ENCODE data around the gene HOXA3.

HOXA3 gene

GRCh38 chr7:27128776-27129728 is 23.3 kb downstream of the HOXA3 start:
- no peak for DNase-seq
- intact Hi-C loops (cut with DNase I), result loop anchor here (10.0 kb wide), 1 partner anchor 274 kb away; no protein-coding TSS in a partner anchor

GRCh38 chr7:27128034-27128433 is 24.3 kb downstream of the HOXA3 start:
- DNase-seq, result no peak
- intact Hi-C loops (cut with DNase I), result loop anchor here (10.0 kb wide), 1 partner anchor 273 kb away; no protein-coding TSS in a partner anchor

GRCh38 chr7:27126596-27127327 is 25.6 kb downstream of the HOXA3 start:
- intact Hi-C loops (cut with DNase I), result loop anchor here (10.0 kb wide), 1 partner anchor 272 kb away; no protein-coding TSS in a partner anchor
- DNase-seq, result no peak

DNA sequence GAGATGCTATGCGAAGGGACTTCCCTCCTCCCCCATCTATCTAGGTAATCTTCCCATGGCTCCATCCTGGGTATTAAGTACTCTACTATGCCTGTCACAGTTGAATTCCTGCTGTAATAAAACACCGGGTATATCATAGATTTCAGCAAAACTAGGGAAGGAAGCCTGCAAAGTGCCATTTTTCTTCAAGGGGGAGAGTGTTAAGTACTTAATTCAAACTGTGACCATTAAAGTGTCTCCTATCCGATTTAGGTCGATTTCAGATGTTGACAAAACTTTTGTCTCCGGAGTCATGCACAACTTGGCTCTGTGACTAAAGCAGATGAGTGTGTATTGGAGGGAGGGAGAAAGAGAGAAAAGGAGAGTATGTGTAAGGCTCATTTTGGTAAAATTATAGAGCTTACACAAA is 26.4 kb downstream of the HOXA3 start:
- DNase-seq, result no peak
- intact Hi-C loops (cut with DNase I), result loop anchor here (10.0 kb wide), 1 partner anchor 271 kb away; no protein-coding TSS in a partner anchor

- no peak for DNase-seq
- intact Hi-C loops (cut with DNase I), result loop anchor here (10.0 kb wide), 1 partner anchor 270 kb away; no protein-coding TSS in a partner anchor
Observed at GRCh38 chr7:27124902-27125689, 27.3 kb downstream of the HOXA3 start.

GRCh38 chr7:27124096-27124901 is 28.1 kb downstream of the HOXA3 start:
- DNase-seq, result no peak

DNA sequence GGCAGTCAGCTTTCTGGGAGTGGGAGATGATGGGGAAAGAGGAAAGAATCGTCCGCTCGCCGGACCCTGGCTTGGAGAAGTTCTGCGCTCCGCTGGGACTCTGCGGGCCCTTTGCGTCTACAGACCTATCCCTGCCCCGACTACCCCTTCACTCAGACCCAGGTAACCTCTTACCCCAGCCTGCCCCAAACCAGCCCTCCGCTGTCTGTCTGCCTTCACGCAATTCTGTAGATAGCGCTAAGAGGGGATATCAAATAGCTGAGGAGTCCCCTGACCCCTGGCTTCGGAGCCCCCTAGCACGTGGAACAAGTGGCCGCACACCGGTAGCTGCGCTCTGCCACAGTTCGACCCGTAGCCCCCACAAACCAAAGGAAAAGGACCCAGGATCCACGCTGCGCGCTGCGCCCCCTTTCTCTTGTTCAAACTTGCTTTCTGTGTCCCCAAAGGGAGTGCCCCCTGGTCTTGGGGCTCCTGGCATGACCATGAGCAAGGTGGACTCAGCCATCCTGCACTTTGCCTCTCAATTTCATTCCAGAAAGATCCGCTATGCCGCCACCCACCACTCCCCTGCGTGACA is 28.8 kb downstream of the HOXA3 start:
- intact Hi-C loops (cut with DNase I), result loop anchor here (10.0 kb wide), 1 partner anchor 269 kb away; no protein-coding TSS in a partner anchor
- DNase-seq, result no peak

More at GRCh38 chr7:27124096-27124901, 28.1 kb downstream of the HOXA3 start:
- intact Hi-C loops (cut with DNase I), result loop anchor here (10.0 kb wide), 1 partner anchor 269 kb away; no protein-coding TSS in a partner anchor

DNA sequence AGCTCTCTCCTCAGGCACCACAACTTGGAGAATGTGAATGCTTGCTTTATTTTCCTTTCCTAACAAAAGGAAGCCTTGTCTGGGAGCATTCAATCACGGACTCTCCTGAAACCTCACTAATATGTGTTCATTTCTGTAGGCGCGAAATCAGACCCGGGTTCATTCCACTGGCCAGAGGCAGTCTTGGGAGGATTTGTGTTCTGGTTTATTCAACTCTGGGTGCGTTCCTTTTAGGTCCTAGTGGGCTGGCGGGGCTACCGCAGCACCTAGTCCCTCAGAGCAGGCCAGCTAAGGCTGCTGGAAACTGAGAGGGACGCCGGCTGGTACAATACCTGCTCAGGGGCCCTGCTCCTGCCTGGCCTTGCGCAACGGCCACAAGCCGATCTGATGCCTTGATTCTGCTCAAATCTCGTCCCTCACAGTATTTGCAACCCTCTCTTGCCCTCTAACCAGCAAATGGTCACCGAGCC is 29.3 kb downstream of the HOXA3 start:
- DNase-seq, result no peak
- intact Hi-C loops (cut with DNase I), result loop anchor here (10.0 kb wide), 1 partner anchor 268 kb away; no protein-coding TSS in a partner anchor

GRCh38 chr7:27122077-27122910 is 30.1 kb downstream of the HOXA3 start:
- intact Hi-C loops (cut with DNase I), result loop anchor here (10.0 kb wide), 1 partner anchor 267 kb away; no protein-coding TSS in a partner anchor

GRCh38 chr7:27121684-27122076 is 30.7 kb downstream of the HOXA3 start:
- no peak for DNase-seq
- intact Hi-C loops (cut with DNase I), result loop anchor here (10.0 kb wide), 1 partner anchor 267 kb away; no protein-coding TSS in a partner anchor

More at GRCh38 chr7:27122077-27122910, 30.1 kb downstream of the HOXA3 start:
- no peak for DNase-seq

DNA sequence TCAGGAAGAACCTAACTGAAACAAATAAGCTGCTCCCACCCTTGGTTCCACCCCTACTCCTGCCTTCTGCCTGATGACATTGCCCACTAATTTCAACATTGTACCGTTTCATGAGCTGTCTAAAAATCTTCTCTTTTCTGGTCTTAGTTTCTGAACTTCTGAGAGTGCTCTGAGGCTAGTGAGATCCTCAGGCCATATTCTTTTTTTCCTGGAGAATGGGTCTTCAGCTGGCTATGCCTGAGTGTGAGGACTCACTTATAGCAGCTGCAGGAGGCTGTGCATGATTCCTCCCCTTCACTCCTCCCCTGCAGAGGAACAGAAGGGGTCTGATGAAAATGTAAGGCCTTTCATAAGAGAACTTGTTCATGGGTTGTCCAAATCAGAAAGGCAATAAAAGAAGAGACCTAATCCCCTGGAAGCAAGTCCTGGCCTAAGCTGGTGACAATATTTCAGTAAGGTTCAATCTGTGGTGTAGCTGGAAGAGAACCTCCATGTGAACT is 32.9 kb downstream of the HOXA3 start:
- intact Hi-C loops (cut with DNase I), result no loop called here
- DNase-seq, result no peak

GRCh38 chr7:27118580-27118979 is 33.8 kb downstream of the HOXA3 start:
- no peak for DNase-seq

GRCh38 chr7:27117887-27118491 is 34.4 kb downstream of the HOXA3 start:
- DNase-seq, result no peak
- intact Hi-C loops (cut with DNase I), result no loop called here

More at GRCh38 chr7:27118580-27118979, 33.8 kb downstream of the HOXA3 start:
- intact Hi-C loops (cut with DNase I), result no loop called here

DNA sequence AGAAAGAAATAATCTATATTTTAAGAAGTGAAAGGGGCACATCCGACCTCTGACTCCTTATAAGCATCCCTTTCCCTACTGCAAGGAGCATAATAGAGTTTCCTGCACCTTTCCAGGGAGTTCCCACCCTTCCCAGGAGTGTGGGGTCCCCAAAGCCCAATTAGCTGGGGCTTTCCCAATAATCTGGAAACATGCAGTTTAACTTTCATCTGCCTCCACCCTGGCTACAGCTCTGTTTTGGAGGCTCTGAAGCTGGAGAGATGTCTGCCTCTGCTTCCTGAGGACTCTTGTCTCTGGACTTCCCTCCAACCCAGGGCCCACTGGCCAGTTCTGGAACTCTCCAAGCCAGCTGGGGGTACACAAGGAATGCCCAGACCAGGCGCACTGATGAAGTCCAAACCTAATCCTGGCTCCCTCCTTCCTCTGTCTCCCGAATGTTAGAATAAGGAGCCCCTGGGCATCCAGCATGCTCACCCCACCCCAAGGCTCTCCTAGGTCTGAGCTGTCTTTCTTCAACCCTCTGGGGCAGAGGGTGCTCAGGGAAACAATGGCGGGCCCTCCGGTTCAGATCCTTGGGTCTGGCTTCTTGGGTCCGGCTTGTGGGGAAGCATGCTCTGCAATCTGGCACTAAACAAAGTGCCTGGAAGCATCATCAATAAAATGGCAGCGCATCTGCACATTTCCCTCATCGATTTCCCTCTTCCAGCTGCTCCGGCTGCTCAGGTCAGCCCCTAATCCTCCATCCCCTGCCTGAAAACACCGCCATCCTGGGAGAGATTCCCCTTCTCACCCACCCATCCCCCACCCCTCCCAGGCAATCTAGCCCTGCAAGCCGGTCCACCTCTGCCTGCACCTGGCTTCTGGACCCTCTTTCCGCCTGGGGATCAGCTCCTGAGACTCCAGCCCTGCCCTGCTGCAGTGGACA is 35.2 kb downstream of the HOXA3 start:
- no peak for DNase-seq
- intact Hi-C loops (cut with DNase I), result no loop called here

All from head of caudate nucleus (tissue), 42 donors.